Ascending aorta (tissue), 2 donors: ENCODE data around the gene CCR9. TPM values are rescaled to one million over a fixed set of nuclear protein-coding genes. Genes with fewer than 3 reads are reported as not detected.

Experiments
- DNase-seq, 2 donors: peaks; one replicate each; pipeline ENCODE4 v3.0.0-alpha.2; 2019; ENCODE audit warnings: low spot score in 2 of 2
- H3K27ac ChIP-seq, 2 donors: fragments of 200-600 bp; sonication (generic); one replicate each; pipeline ENCODE4 v1.5.1; 2016 to 2017; ENCODE audit warnings: mild to moderate bottlenecking in 1 of 2
- H3K27me3 ChIP-seq: fragments of 200-600 bp; sonication (generic); one replicate; pipeline ENCODE4 v1.5.1; 2017
- H3K36me3 ChIP-seq, 2 donors: fragments of 200-600 bp; sonication (generic); one replicate each; pipeline ENCODE4 v1.5.1; 2016
- H3K4me1 ChIP-seq, 2 donors: fragments of 200-600 bp; sonication (generic); one replicate each; pipeline ENCODE4 v1.5.1; 2016 to 2017; ENCODE audit warnings: mild to moderate bottlenecking in 1 of 2
- H3K4me3 ChIP-seq, 2 donors: fragments of 200-600 bp; sonication (generic); one replicate each; pipeline ENCODE4 v1.5.1; 2016 to 2017; ENCODE audit warnings: mild to moderate bottlenecking in 1 of 2
- H3K9me3 ChIP-seq, 2 donors: fragments of 200-600 bp; sonication (generic); one replicate each; pipeline ENCODE4 v1.5.1; 2016
- CTCF ChIP-seq, 3 experiments: fragments of 200-600 bp in 2 of 3; fragments of 450-650 bp in 1 of 3; sonication (generic) in 2 of 3; IDR thresholded peaks; one replicate each; pipeline ENCODE4 v1.5.1; 2016 to 2019; ENCODE audit warnings: antibody characterized with exemption in 3 of 3, mild to moderate bottlenecking in 1 of 3, moderate library complexity in 1 of 3
- intact Hi-C: fragments of 100-400 bp; cut with DNase I; formaldehyde crosslinking; loops from one replicate; pipeline ENCODE4 v1.15.1; 2023
- total RNA-seq: library from RNA; depleted of rRNA; stranded (reverse); fragments of >200 nt; gene quantifications from one replicate; pipeline ENCODE4 v1.1.0, GENCODE V29; 2016

Gene CCR9
- total RNA-seq = not detected

- H3K27me3 ChIP-seq = no peaks in the 10 kb centered on the region
- no peak for TF ChIP-seq CTCF (IDR thresholded peaks at IDR 0.05)
- H3K4me3 ChIP-seq = no peak within 1 kb of the TSS
- no peak for DNase-seq
- no peak within 1 kb of the TSS for H3K27ac ChIP-seq
- intact Hi-C loops = no loop called here
- H3K36me3 ChIP-seq = no peaks in the 10 kb centered on the region
- H3K4me1 ChIP-seq = no peaks in the 10 kb centered on the region
- no peaks in the 10 kb centered on the region for H3K9me3 ChIP-seq
Measured at GRCh38 chr3:45885979-45886705, at the start of gene CCR9. Gene CCR9 (plus strand): TSS chr3:45886543. CDS start chr3:45894934, 8,391 bp downstream.

GRCh38 chr3:45838466-45838865 is 47.9 kb upstream of the CCR9 start:
- no peak for DNase-seq
- peaks cover 11 to 25% of the 10 kb centered on the region in 2 donors for H3K36me3 ChIP-seq
- no peak for TF ChIP-seq CTCF (IDR thresholded peaks at IDR 0.05)
- H3K27me3 ChIP-seq = no peaks in the 10 kb centered on the region
- H3K27ac ChIP-seq = no peak overlapping the region
- intact Hi-C loops = loop anchor here (10.0 kb wide), 1 partner anchor 324 kb away; no protein-coding TSS in a partner anchor
- no peaks in the 10 kb centered on the region for H3K4me1 ChIP-seq
- no peaks in the 10 kb centered on the region for H3K9me3 ChIP-seq
- H3K4me3 ChIP-seq = no peak overlapping the region

GRCh38 chr3:45841420-45841756 is 45.0 kb upstream of the CCR9 start:
- H3K4me1 ChIP-seq = no peaks in the 10 kb centered on the region
- H3K27me3 ChIP-seq = no peaks in the 10 kb centered on the region
- H3K4me3 ChIP-seq = peak overlapping the region; percentile 72 to 79
- H3K9me3 ChIP-seq = no peaks in the 10 kb centered on the region
- H3K27ac ChIP-seq = peak overlapping the region in 1 of 2 donors; percentile 16
- TF ChIP-seq CTCF (IDR thresholded peaks at IDR 0.05) = no peak
- intact Hi-C loops = loop anchor here (5.0 to 10.0 kb wide), 3 partner anchors 236 to 867 kb away; partner anchors contain the start of genes EXOSC7, LIMD1 and ZDHHC3
- no peak for DNase-seq
- H3K36me3 ChIP-seq = peaks cover 2 to 4% of the 10 kb centered on the region in 2 donors

- Histone ChIP-seq H3K4me3 (peak within 1 kb of the TSS; percentile 72 to 79), H3K9me3 (no peaks in the 10 kb centered on the region), H3K27ac (peak within 1 kb of the TSS in 1 of 2 donors; percentile 16), H3K4me1 (no peaks in the 10 kb centered on the region), H3K36me3 (peaks cover 0 to 4% of the 10 kb centered on the region in 2 donors), H3K27me3 (no peaks in the 10 kb centered on the region)
- intact Hi-C loops = loop anchor here (5.0 to 10.0 kb wide), 3 partner anchors 235 to 867 kb away; partner anchors contain the start of genes EXOSC7, LIMD1 and ZDHHC3
- DNase-seq = peak; percentile 78 to 96
- no peak for TF ChIP-seq CTCF (IDR thresholded peaks at IDR 0.05)
Measured at GRCh38 chr3:45841757-45842491, 44.4 kb upstream of the CCR9 start, which contains the start of gene LZTFL1. Gene LZTFL1 (minus strand): TSS chr3:45842119. CDS start chr3:45841991, 128 bp downstream.

- H3K4me3 ChIP-seq = no peak overlapping the region
- TF ChIP-seq CTCF (IDR thresholded peaks at IDR 0.05) = no peak
- H3K27me3 ChIP-seq = no peaks in the 10 kb centered on the region
- intact Hi-C loops = loop anchor here (5.0 to 10.0 kb wide), 3 partner anchors 234 to 868 kb away; partner anchors contain the start of genes EXOSC7, LIMD1 and ZDHHC3
- H3K36me3 ChIP-seq = no peaks in the 10 kb centered on the region
- H3K27ac ChIP-seq = no peak overlapping the region
- H3K9me3 ChIP-seq = no peaks in the 10 kb centered on the region
- H3K4me1 ChIP-seq = no peaks in the 10 kb centered on the region
- DNase-seq = no peak
Measured at GRCh38 chr3:45842851-45843625, 43.3 kb upstream of the CCR9 start.
